HUDEP-2 (cell line): ENCODE measurements around the gene DMKN.

Source experiments
- DNase-seq, 76 experiments: peaks; one replicate each; lab custom pipeline; 2025; ENCODE audit not compliant: unreplicated experiment in 76 of 76; lab: John Stamatoyannopoulos, UW

DMKN gene

GRCh38 chr19:35513628-35514281 is at the start of gene DMKN:
DMKN (minus strand) TSS chr19:35513649; CDS start chr19:35513475, 174 bp downstream.
- DNase-seq, result no peak

GRCh38 chr19:35562776-35563175 is 49.3 kb upstream of the DMKN start:
- no peak for DNase-seq

- no peak for DNase-seq
Measured at GRCh38 chr19:35562336-35562735, 48.9 kb upstream of the DMKN start.

GRCh38 chr19:35561436-35561835 is 48.0 kb upstream of the DMKN start:
- no peak for DNase-seq

- no peak for DNase-seq
Measured at GRCh38 chr19:35560677-35561076, 47.2 kb upstream of the DMKN start.

GRCh38 chr19:35560271-35560670 is 46.8 kb upstream of the DMKN start:
- DNase-seq, result no peak

- DNase-seq, result no peak
Measured at GRCh38 chr19:35559781-35560180, 46.3 kb upstream of the DMKN start.

- no peak for DNase-seq
Measured at GRCh38 chr19:35559281-35559659, 45.8 kb upstream of the DMKN start.

- no peak for DNase-seq
Measured at GRCh38 chr19:35558400-35559280, 45.2 kb upstream of the DMKN start.

GRCh38 chr19:35557539-35558399 is 44.3 kb upstream of the DMKN start:
- peak in 23 of 76 experiments; percentile 15 to 59 (median 33) for DNase-seq

GRCh38 chr19:35556846-35557538 is 43.5 kb upstream of the DMKN start:
- no peak for DNase-seq

GRCh38 chr19:35556025-35556590 is 42.7 kb upstream of the DMKN start:
- DNase-seq, result no peak

- DNase-seq, result peak in 16 of 76 experiments; percentile 9 to 48 (median 20)
Measured at GRCh38 chr19:35555301-35556005, 42.0 kb upstream of the DMKN start.

- no peak for DNase-seq
Measured at GRCh38 chr19:35554076-35554475, 40.6 kb upstream of the DMKN start.

- no peak for DNase-seq
Measured at GRCh38 chr19:35553385-35554000, 40.0 kb upstream of the DMKN start.

- no peak for DNase-seq
Measured at GRCh38 chr19:35552534-35553384, 39.3 kb upstream of the DMKN start.

GRCh38 chr19:35551091-35551810 is 37.8 kb upstream of the DMKN start:
- no peak for DNase-seq
